Muscle layer of duodenum (tissue), 2 donors: ENCODE results near the gene KIF26B.

Experiments
- H3K27ac ChIP-seq: one replicate; pipeline ENCODE4 v1.7.0; 2013; ENCODE audit warnings: mild to moderate bottlenecking, low read length
- H3K27me3 ChIP-seq: one replicate; pipeline ENCODE4 v1.7.0; 2013; ENCODE audit warnings: low read depth, mild to moderate bottlenecking, control low read depth, low read length
- H3K36me3 ChIP-seq, 2 donors: one replicate each; pipeline ENCODE4 v1.7.0; 2013; ENCODE audit warnings: low read length in 2 of 2, control low read depth in 1 of 2, mild to moderate bottlenecking in 1 of 2; ENCODE audit not compliant: insufficient read depth in 2 of 2, control insufficient read depth in 1 of 2
- H3K4me1 ChIP-seq, 2 donors: one replicate each; pipeline ENCODE4 v1.7.0; 2013; ENCODE audit warnings: low read length in 2 of 2, mild to moderate bottlenecking in 2 of 2, control low read depth in 1 of 2, moderate library complexity in 1 of 2; ENCODE audit not compliant: insufficient read depth in 2 of 2, control insufficient read depth in 1 of 2
- H3K4me3 ChIP-seq, 2 donors: one replicate each; pipeline ENCODE4 v1.7.0; 2013; ENCODE audit warnings: low read length in 2 of 2, low read depth in 1 of 2, mild to moderate bottlenecking in 1 of 2
- H3K9me3 ChIP-seq, 2 donors: one replicate each; pipeline ENCODE4 v1.7.0; 2013; ENCODE audit warnings: low read length in 2 of 2, control low read depth in 1 of 2, mild to moderate bottlenecking in 1 of 2; ENCODE audit not compliant: control insufficient read depth in 1 of 2
- donor health status: healthy.

Gene KIF26B

DNA sequence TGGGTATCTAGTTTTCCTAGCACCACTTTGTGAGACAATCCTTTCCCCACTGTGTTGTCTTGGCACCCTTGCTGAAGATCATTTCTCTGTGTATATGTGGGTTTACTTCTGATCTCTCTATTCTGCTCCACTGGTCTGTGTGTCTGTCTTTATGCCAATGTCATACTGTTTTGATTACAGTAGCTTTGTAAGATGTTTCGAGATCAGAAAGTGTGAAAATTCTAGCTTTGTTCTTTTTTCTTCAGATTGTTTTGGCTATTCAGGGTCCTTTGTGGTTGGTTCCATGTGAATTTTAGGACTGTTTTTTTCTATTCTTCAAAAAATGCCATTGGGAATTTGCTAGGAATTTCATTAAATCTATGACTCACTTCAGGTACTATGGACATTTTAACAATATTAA, 116.2 kb downstream of the KIF26B start:
- Histone ChIP-seq H3K4me3 (no peak overlapping the region), H3K27me3 (no peaks in the 10 kb centered on the region), H3K36me3 (no peaks in the 10 kb centered on the region), H3K4me1 (no peaks in the 10 kb centered on the region), H3K9me3 (peaks cover 4 to 8% of the 10 kb centered on the region in 2 donors), H3K27ac (no peak overlapping the region)

GRCh38 chr1:245272676-245273075, 117.9 kb downstream of the KIF26B start:
- Histone ChIP-seq H3K4me1 (no peaks in the 10 kb centered on the region), H3K36me3 (no peaks in the 10 kb centered on the region), H3K27me3 (no peaks in the 10 kb centered on the region), H3K27ac (no peak overlapping the region), H3K9me3 (peaks cover 4 to 8% of the 10 kb centered on the region in 2 donors), H3K4me3 (no peak overlapping the region)

GRCh38 chr1:245276445-245276844, 121.7 kb downstream of the KIF26B start:
- no peak overlapping the region for H3K27ac ChIP-seq
- no peaks in the 10 kb centered on the region for H3K4me1 ChIP-seq
- no peaks in the 10 kb centered on the region for H3K27me3 ChIP-seq
- H3K4me3 ChIP-seq = no peak overlapping the region
- H3K36me3 ChIP-seq = no peaks in the 10 kb centered on the region
- no peaks in the 10 kb centered on the region for H3K9me3 ChIP-seq

- Histone ChIP-seq H3K27ac (no peak overlapping the region), H3K36me3 (no peaks in the 10 kb centered on the region), H3K27me3 (no peaks in the 10 kb centered on the region), H3K9me3 (no peaks in the 10 kb centered on the region), H3K4me3 (no peak overlapping the region), H3K4me1 (no peaks in the 10 kb centered on the region)
Measured at GRCh38 chr1:245277276-245277675, 122.5 kb downstream of the KIF26B start.

GRCh38 chr1:245278846-245279245, 124.1 kb downstream of the KIF26B start:
- Histone ChIP-seq H3K4me1 (no peaks in the 10 kb centered on the region), H3K36me3 (no peaks in the 10 kb centered on the region), H3K4me3 (no peak overlapping the region), H3K27me3 (no peaks in the 10 kb centered on the region), H3K9me3 (peaks cover 0 to 7% of the 10 kb centered on the region in 2 donors), H3K27ac (no peak overlapping the region)

GRCh38 chr1:245279346-245279745, 124.6 kb downstream of the KIF26B start:
- Histone ChIP-seq H3K9me3 (peaks cover 0 to 7% of the 10 kb centered on the region in 2 donors), H3K4me3 (no peak overlapping the region), H3K36me3 (no peaks in the 10 kb centered on the region), H3K27ac (no peak overlapping the region), H3K4me1 (no peaks in the 10 kb centered on the region), H3K27me3 (no peaks in the 10 kb centered on the region)

GRCh38 chr1:245283001-245283400, 128.2 kb downstream of the KIF26B start:
- Histone ChIP-seq H3K27me3 (no peaks in the 10 kb centered on the region), H3K4me3 (no peak overlapping the region), H3K27ac (no peak overlapping the region), H3K4me1 (no peaks in the 10 kb centered on the region), H3K9me3 (peaks cover 0 to 7% of the 10 kb centered on the region in 2 donors), H3K36me3 (no peaks in the 10 kb centered on the region)

GRCh38 chr1:245285168-245285567, 130.4 kb downstream of the KIF26B start:
- H3K27ac ChIP-seq = no peak overlapping the region
- no peaks in the 10 kb centered on the region for H3K36me3 ChIP-seq
- no peak overlapping the region for H3K4me3 ChIP-seq
- no peaks in the 10 kb centered on the region for H3K4me1 ChIP-seq
- H3K27me3 ChIP-seq = no peaks in the 10 kb centered on the region
- peaks cover 0 to 7% of the 10 kb centered on the region in 2 donors for H3K9me3 ChIP-seq

GRCh38 chr1:245288796-245289195, 134.0 kb downstream of the KIF26B start:
- Histone ChIP-seq H3K4me3 (no peak overlapping the region), H3K9me3 (no peaks in the 10 kb centered on the region), H3K36me3 (no peaks in the 10 kb centered on the region), H3K27ac (no peak overlapping the region), H3K27me3 (no peaks in the 10 kb centered on the region), H3K4me1 (no peaks in the 10 kb centered on the region)

DNA sequence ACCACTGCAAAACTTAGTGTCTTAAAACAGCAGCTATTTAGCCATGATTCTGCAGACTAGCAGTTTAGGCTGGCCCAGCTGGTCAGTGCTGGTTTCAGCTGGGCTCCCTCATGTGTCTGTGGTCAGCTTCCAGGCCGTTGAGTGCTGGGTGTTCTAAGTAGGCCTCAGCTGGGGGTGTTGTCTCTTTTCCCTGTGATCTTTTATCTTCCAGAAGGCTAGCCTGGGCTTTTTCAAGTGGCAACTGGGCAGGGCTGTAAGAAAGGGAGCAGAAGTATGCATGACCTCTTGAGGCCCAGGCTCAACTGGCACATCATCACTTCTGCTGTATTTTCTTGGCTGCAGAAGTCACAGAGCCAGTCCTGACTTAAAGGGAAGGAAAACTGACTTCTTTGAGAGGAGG, 136.1 kb downstream of the KIF26B start:
- H3K9me3 ChIP-seq = no peaks in the 10 kb centered on the region
- H3K4me3 ChIP-seq = no peak overlapping the region
- no peaks in the 10 kb centered on the region for H3K4me1 ChIP-seq
- no peaks in the 10 kb centered on the region for H3K27me3 ChIP-seq
- no peaks in the 10 kb centered on the region for H3K36me3 ChIP-seq
- no peak overlapping the region for H3K27ac ChIP-seq

GRCh38 chr1:245291351-245291750, 136.6 kb downstream of the KIF26B start:
- H3K4me3 ChIP-seq = no peak overlapping the region
- H3K4me1 ChIP-seq = no peaks in the 10 kb centered on the region
- H3K36me3 ChIP-seq = no peaks in the 10 kb centered on the region
- no peak overlapping the region for H3K27ac ChIP-seq
- no peaks in the 10 kb centered on the region for H3K9me3 ChIP-seq
- no peaks in the 10 kb centered on the region for H3K27me3 ChIP-seq

DNA sequence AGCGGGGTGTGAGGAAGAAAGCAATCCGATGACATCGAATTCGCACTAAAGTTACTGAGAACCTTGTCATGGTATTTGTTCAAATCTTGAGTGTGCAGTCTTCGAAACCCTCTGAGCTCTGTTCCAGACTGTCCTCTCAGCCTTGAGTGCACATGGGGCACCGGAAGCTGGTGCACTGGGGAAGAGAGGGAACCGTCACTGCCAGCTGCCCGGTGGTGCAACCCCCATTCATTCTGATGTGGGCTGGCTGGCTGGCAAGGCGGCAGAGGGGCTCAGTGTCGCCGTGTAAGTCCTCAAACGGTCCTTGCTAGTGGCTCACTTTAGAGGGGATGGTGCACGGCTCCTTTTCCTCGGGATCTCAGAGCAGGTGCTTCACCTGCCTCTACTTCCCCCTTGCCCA, 137.4 kb downstream of the KIF26B start:
- H3K27me3 ChIP-seq = no peaks in the 10 kb centered on the region
- H3K9me3 ChIP-seq = no peaks in the 10 kb centered on the region
- no peak overlapping the region for H3K4me3 ChIP-seq
- H3K36me3 ChIP-seq = no peaks in the 10 kb centered on the region
- H3K4me1 ChIP-seq = no peaks in the 10 kb centered on the region
- H3K27ac ChIP-seq = no peak overlapping the region
